Measurements from ENCODE around the gene PRSS22.

The PRSS22 gene

DNA sequence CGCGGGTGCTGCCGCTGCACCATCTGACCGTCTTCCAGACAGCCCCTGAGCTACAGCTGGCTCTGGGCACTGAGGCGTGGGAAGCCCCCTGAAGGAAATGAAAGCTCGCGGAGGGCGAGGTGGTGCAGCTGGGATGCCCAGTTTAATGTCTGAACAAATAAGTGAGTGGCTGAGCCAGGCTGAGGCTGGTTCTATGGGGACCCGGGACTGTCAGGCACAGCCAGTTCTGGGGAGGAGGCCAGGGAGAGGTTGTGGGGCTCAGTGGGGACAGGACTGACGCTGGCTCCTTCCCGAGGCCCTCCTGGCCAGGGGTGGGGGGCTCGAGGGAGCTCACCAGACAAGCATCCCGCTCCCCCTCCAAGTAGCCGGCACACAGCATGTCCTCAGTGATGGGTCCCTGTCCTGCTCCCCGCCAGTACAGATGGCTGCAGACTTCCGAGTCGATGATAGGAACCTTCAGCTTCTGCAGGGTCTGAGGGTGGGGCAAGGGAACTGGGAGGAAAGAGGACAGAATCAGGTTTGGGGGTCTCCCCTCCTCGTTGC is 4.4 kb downstream of the PRSS22 start:
- no peak for DNase-seq (ENCODE audit: low read depth in 1 of 2, low spot score in 1 of 2)
- no peak for TF ChIP-seq JUND (IDR thresholded peaks at IDR 0.05; ENCODE audit: low read depth)
- in situ Hi-C loops (cut with HindIII; ENCODE audit: low pct_unique_long_range_greater_than_20kb, low sequenced_read_pairs), result no loop called here

DNA sequence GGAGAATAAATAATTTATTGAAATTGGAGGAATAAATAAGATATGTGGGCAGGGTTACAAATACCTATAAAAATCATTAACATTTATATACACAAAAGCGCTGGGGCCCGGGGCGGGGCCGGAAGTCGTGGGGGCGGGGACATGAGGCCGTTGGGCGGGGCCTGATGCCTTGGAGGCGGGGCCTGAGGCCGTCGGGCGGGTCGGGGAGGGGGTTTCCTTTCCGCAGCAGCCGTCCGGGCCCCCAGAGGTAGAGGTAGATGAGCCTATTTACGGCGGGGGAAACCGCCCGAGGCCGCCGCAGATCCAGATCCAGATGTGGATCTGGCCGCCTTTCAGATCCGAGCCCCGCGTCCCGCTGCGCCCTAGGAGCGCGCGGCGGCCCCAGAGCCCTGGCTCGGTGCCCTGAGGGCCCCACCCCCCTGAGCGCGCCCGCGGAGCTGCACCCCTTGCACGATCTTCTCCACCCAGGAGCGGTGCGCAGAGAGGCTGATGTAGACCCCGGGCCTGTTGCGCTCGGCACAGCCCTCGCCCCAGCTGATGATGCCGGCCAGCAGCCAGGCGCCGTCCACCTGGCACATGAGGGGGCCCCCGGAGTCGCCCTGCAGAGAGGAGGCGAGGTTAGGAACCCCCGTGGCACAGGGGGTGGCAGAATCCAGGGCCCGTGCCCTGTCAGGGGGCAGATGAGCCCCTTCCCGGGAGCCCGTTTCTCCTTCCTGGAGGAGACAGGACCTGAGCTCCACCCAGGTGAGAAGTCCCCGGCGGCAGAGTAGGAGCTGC is 5.1 kb downstream of the PRSS22 start:
- no peak for TF ChIP-seq JUND (IDR thresholded peaks at IDR 0.05; ENCODE audit: low read depth)
- in situ Hi-C loops (cut with HindIII; ENCODE audit: low pct_unique_long_range_greater_than_20kb, low sequenced_read_pairs), result no loop called here
- no peak for DNase-seq (ENCODE audit: low read depth in 1 of 2, low spot score in 1 of 2)

DNA sequence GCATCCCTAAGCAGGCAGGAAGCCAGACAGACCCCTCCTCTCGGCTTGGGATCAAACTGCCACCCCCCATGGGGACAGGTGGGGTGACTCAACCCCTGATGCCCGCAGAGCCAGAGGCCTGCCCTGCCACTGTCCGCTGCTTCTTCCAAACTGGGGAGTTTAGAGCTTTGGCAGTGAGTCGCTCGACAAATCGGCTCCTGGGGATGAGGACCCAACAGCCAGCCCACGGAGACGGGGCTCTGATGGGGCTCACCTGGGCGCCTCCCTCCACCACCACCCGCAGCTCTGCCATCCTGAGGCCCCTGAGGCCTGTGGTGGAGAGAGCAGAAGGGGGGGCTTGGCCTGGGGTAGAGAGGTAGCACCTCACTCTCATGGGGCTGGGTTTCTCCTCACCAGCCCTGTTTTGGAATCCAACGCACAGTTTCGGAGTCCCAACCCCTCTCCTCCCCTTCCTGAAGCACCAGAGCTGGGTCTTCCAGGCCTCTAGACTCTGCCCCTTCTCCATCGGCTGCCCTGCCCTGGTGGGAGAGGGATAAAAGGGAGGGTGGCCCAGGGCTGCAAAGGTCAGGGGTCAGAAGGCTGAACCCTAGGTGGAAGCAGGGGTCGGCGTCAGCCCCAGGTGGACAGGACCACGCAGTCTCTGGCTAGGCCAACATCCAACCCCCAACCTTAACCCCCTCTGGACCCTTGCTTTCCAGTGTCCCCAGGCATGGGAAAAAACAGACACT is 5.8 kb downstream of the PRSS22 start:
- no peak for DNase-seq (ENCODE audit: low read depth in 1 of 2, low spot score in 1 of 2)
- no peak for TF ChIP-seq JUND (IDR thresholded peaks at IDR 0.05; ENCODE audit: low read depth)
- in situ Hi-C loops (cut with HindIII; ENCODE audit: low pct_unique_long_range_greater_than_20kb, low sequenced_read_pairs), result no loop called here

DNA sequence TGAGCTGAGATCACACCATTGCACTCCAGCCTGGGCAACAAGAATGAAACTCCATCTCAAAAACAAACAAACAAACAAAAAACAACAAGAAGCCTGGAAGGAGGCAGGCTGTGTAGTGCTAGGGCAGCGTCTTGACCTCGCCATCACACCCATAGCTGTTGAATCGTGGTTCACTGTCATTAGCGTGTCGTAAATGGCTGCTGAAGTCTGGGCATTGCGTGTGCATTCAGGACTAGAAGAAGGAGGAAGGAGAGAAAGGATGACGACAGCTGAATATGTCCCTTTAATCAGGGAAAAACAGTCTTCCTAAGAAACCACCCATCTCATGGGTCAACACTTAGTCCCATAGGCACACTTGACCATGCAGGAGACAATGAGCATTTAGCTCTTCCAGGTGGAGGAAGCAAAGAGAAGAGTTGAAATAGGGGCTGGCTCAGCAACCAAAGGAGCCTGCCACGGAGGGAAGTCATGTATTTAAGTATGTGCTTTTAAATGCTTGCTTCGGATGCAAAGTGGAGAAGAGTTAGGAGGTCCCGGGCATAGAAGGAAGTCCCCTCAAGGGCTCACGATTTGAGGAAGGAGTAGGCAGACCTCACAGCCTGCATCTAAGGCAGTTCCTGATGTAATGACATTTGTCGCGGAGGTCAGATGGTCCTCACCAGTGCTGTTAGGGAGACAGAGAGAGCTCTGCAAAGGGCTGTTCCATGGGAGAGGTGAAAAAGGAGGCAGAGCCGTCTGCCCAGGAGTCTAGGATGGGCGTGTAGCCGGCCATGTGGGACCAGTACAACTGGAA is 8.8 kb downstream of the PRSS22 start:
- no peak for TF ChIP-seq JUND (IDR thresholded peaks at IDR 0.05; ENCODE audit: low read depth)
- in situ Hi-C loops (cut with HindIII; ENCODE audit: low pct_unique_long_range_greater_than_20kb, low sequenced_read_pairs), result no loop called here
- DNase-seq (ENCODE audit: low read depth in 1 of 2, low spot score in 1 of 2), result no peak

DNA sequence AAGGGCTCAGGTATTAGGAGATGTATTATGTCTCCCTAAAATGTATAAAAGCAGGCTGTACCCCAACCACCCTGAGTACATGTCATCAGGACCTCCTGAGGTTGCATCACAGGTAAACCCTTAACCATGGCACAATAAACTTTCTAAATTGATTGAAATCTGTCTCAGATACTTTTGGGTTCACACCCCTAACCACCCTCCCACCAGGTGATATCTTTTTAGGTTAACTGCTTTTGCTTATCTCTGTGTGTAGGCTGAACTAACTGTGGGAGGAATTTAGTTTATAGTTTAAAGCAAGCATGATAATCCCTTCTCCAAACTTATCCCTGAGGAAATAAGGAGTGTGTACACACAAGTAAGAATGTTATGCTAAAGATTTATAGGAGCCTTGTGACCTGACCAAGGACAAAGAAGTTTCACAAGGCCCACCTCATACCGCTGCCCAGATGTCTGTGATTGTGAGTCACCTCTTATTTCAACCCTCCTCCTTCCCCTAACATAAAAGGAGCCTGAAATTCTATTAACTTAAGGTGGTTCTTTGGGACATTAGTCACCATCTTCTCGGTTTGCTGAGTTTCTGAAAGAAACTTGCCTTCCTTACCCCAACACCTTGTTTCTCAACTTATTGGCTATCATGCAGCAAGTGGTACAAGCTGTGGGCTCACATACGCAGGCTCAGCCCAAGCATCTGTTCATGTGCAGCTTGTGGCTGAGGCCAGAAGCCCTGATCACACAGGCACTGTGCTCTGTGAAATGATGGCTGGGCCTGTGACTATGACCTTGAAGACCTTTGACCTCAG is 11.3 kb downstream of the PRSS22 start:
- TF ChIP-seq JUND (IDR thresholded peaks at IDR 0.05; ENCODE audit: low read depth), result no peak
- in situ Hi-C loops (cut with HindIII; ENCODE audit: low pct_unique_long_range_greater_than_20kb, low sequenced_read_pairs), result no loop called here
- DNase-seq (ENCODE audit: low read depth in 1 of 2, low spot score in 1 of 2), result no peak

DNA sequence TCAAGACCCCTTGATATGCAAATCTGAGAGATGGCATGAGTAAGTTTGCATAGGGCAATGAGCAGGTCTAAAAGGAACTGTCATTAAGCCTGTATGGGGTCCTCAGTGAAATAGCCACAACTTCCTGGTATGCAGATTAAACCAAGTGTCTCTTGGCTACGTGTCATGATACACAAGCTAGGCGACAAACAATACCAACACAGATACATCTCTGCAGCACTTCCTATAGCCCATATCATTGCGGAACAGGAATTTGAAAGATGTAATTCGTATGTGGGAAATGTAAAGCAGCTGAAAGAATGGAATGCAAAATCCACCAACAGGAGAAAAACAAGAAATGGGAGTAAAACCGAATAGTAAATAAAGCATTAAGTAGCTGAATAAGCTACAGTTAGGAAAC is 12.9 kb downstream of the PRSS22 start:
- no peak for TF ChIP-seq JUND (IDR thresholded peaks at IDR 0.05; ENCODE audit: low read depth)
- in situ Hi-C loops (cut with HindIII; ENCODE audit: low pct_unique_long_range_greater_than_20kb, low sequenced_read_pairs), result no loop called here
- DNase-seq (ENCODE audit: low read depth in 1 of 2, low spot score in 1 of 2), result no peak

DNA sequence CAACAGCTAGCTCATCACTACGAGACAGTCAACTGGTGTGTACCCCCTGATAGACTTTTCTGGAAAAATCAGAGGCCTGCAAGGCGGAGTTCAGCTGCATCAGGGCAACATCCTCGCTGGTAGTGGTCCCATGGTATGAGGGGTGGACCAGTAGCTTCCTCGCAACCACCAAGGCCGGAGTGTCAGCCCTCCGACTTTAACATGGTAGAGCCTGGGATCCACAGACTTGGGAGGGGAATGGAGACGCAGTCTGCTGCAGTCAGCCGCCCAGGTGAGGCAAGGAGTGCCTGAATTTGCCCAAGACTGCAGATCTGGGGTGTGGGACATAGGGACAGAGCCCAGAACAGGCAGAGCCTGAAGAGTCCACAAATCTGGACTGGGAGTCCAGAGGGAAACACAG is 14.4 kb downstream of the PRSS22 start:
- in situ Hi-C loops (cut with HindIII; ENCODE audit: low pct_unique_long_range_greater_than_20kb, low sequenced_read_pairs), result no loop called here
- TF ChIP-seq JUND (IDR thresholded peaks at IDR 0.05; ENCODE audit: low read depth), result no peak

DNA sequence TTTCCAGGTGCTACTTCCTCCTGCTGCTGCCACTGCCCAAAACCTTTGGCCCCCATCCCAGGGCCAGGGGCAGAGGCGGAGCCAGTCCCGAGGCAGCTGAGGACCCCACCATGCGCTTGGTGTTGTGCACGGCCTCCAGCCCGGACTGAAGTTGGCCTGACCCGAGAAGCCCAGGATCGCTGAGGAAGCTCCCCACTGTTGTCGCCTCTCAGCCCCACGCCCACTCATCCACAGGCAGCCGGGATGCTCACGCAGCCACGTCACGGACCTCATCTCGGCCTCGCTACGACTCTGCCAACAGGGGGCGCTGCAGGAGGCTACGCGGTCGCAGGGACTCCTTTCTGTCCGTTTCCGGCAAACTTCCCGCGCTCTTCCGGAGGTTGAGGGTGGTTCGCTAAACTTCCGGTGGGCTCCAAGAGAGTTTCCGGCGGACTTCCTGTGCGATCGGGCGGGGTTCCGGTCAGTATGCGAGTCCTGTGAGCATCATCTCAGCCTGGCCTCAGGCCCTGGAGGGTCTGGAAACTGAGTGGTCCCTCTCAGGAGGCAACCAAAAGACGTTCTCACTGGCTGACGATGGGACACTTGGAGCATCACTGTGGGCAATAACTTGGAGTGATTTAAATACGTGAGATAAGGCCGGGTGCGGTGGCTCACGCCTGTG is 15.5 kb downstream of the PRSS22 start:
- no peak for DNase-seq (ENCODE audit: low read depth in 1 of 2, low spot score in 1 of 2)
- no peak for TF ChIP-seq JUND (IDR thresholded peaks at IDR 0.05; ENCODE audit: low read depth)
- in situ Hi-C loops (cut with HindIII; ENCODE audit: low pct_unique_long_range_greater_than_20kb, low sequenced_read_pairs), result no loop called here

More for the DNA sequence above, 14.4 kb downstream of the PRSS22 start:
- no peak for DNase-seq (ENCODE audit: low read depth in 1 of 2, low spot score in 1 of 2)

DNA sequence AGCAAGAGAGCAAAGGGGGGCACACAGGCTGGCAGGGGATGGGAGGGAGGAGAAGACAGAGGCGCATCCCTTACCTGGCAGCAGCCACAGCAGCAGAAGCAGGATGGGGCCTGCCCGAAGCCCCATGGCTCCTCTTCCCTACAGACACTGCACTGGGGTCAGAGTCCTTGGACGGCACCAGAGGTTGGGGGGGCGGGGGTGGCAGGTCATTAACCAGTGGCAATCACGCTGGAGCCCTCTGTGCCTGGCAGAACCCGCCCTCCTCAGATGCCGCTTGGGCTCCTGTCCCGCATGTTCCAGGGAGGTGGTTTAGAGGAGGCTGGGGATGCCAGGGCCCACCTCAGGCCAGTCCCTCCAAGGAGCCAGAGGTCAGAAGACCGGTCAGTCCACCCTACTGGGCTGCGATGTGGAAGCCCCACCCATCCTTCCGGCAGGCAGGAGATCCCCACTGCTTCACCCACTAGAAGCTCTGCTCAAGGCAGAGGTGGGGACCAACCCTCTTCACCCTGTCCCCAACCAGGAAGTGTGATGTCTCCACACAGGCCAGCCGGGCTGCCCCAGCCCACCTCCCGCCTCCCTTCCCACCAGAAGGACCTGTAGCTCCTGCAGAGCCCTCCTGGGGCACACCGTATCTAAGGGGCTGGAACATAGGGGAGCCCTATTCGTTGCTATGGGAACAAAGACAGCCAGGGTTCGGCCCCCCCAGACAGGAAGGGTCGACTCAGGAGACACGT is 16.2 kb downstream of the PRSS22 start:
- in situ Hi-C loops (cut with HindIII; ENCODE audit: low pct_unique_long_range_greater_than_20kb, low sequenced_read_pairs), result no loop called here
- no peak for TF ChIP-seq JUND (IDR thresholded peaks at IDR 0.05; ENCODE audit: low read depth)
- DNase-seq (ENCODE audit: low read depth in 1 of 2, low spot score in 1 of 2), result no peak

DNA sequence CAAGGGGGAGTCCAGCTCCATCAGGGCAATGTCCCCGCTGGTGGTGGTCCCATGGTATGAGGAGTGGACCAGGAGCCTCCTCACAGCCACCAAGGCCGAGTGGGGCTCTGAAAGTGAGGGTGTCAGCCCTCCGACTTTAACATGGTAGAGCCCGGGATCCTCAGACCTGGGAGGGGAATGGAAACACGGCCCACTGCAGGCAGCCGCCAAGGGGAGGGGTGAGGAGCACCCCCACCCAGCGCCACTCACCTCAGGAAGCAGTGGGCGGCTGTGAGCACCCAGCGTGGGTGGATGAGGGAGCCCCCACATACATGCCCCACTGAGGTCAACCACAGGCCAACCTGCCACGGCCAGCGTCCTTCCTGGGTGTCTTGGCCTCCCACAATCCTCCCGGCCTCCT is 17.1 kb downstream of the PRSS22 start:
- DNase-seq (ENCODE audit: low read depth in 1 of 2, low spot score in 1 of 2), result no peak
- in situ Hi-C loops (cut with HindIII; ENCODE audit: low pct_unique_long_range_greater_than_20kb, low sequenced_read_pairs), result no loop called here
- no peak for TF ChIP-seq JUND (IDR thresholded peaks at IDR 0.05; ENCODE audit: low read depth)
